ENCODE data around the gene EVL. TPM values are rescaled to one million over a fixed set of nuclear protein-coding genes. Genes with fewer than 3 reads are reported as not detected.

Gene EVL
- total and polyA plus RNA-seq, 10 of the 15 experiments (the other 5 are each of a cell fraction or from before 2014, with no cell fraction given), result 11.9 to 341 (median 89.8) TPM

DNA sequence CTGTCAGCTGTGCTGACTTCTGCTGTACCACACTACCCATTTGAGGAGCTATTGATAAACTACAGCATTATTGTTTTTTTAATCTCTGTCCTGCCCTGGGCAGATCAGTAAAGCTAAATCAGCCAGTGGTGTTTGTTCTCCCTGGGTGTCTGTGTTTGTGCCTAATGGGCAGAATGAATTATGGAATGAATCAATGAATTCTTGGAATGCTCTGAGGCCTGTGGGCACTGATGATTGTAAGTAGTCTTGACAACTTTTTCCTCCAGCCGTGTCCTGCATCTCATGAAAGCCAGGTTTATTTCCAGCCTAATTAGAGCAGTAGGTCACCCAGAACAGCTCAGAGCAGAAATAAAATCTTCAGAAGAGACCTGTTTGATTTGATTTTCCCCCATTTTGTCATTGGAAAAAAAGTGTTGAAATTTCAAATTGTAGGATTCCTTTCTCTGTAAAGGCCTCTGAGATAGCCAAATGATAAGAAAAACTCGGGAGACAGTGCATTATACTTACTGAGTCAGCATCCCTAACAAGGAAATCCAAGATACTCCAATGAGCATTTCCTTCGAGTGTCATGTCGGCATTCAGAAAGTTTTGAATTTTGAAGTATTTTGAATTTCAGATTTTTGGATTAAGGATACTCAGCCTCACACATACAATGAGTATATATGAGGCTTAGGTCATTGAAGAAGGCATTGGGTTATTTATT, 19.4 kb upstream of the EVL start (continued):
- TF ChIP-seq, protein P1, sequence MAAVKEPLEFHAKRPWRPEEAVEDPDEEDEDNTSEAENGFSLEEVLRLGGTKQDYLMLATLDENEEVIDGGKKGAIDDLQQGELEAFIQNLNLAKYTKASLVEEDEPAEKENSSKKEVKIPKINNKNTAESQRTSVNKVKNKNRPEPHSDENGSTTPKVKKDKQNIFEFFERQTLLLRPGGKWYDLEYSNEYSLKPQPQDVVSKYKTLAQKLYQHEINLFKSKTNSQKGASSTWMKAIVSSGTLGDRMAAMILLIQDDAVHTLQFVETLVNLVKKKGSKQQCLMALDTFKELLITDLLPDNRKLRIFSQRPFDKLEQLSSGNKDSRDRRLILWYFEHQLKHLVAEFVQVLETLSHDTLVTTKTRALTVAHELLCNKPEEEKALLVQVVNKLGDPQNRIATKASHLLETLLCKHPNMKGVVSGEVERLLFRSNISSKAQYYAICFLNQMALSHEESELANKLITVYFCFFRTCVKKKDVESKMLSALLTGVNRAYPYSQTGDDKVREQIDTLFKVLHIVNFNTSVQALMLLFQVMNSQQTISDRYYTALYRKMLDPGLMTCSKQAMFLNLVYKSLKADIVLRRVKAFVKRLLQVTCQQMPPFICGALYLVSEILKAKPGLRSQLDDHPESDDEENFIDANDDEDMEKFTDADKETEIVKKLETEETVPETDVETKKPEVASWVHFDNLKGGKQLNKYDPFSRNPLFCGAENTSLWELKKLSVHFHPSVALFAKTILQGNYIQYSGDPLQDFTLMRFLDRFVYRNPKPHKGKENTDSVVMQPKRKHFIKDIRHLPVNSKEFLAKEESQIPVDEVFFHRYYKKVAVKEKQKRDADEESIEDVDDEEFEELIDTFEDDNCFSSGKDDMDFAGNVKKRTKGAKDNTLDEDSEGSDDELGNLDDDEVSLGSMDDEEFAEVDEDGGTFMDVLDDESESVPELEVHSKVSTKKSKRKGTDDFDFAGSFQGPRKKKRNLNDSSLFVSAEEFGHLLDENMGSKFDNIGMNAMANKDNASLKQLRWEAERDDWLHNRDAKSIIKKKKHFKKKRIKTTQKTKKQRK (IDR thresholded peaks at IDR 0.05; ENCODE audit: low read depth, low read length), result no peak
- TF ChIP-seq IKZF2 (IDR thresholded peaks at IDR 0.05) (no peak), SMAD5 (IDR thresholded peaks at IDR 0.05; ENCODE audit: low read depth) (no peak), YY1 (IDR thresholded peaks at IDR 0.05; ENCODE audit: low read depth, low read length) (no peak), TAF1 (IDR thresholded peaks at IDR 0.05; ENCODE audit: borderline replicate concordance, low read depth, low read length) (no peak), HDAC6 (IDR thresholded peaks at IDR 0.05; ENCODE audit: unreplicated experiment) (no peak)

DNA sequence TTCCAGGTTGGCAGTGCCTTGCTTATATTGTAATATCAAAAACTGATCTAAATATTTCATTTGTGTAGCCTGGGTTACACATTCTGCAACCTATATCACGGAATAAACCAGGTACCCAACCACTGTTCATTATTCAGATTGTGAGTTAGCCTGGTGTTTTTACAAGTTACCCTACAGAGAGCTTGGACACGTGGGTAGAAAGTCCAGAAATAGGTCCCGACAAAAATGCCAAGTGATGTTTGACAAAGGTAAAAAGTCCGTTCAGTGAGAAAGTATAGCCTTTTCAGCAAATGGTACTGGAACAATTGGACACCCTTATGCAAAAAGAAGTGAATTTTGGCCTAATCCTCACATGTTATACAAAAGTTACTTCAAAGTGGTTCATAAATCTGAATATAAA, 17.6 kb upstream of the EVL start:
- Histone ChIP-seq H3K9ac (ENCODE audit: control insufficient read depth, insufficient read depth, low read length) (no peak overlapping the region), H3K9me3 (replicated peaks; ENCODE audit: control insufficient read depth, insufficient read depth, low read length) (no peaks in the 10 kb centered on the region), H3K4me1 (ENCODE audit: control insufficient read depth, insufficient read depth, low read length) (no peaks in the 10 kb centered on the region), H3K27ac (ENCODE audit: control insufficient read depth, insufficient read depth) (no peak overlapping the region), H3K4me2 (ENCODE audit: control insufficient read depth, insufficient read depth) (no peak overlapping the region), H3K4me3 (no peak overlapping the region), H2AFZ (ENCODE audit: control insufficient read depth, low read depth, low read length) (no peak overlapping the region), H3K27me3 (replicated peaks in 1 of 2; ENCODE audit: control insufficient read depth in 2 of 2, insufficient read depth in 2 of 2, low read length in 1 of 2) (no peaks in the 10 kb centered on the region), H4K20me1 (ENCODE audit: control insufficient read depth, insufficient read depth) (no peaks in the 10 kb centered on the region), H3K36me3 (ENCODE audit: control insufficient read depth in 2 of 2, insufficient read depth in 2 of 2, low read length in 1 of 2) (no peaks in the 10 kb centered on the region), H3K79me2 (ENCODE audit: control insufficient read depth, insufficient read depth, low read length) (no peaks in the 10 kb centered on the region)
- no TSS peak for BruUV-seq (replicated peaks)
- in situ Hi-C loops (cut with MboI), result no loop called here
- POLR2A ChIA-PET, result no interaction called here
- 53% methylated on average over 4 of the region's 4 CpGs for WGBS (ENCODE audit: insufficient coverage, insufficient replicate concordance, low lambda C conversion rate, missing lambda C conversion rate)
- RAD21 ChIA-PET (ENCODE audit: unreplicated experiment), result no interaction called here
- SMC1A ChIA-PET (ENCODE audit: uncharacterized antibody, unreplicated experiment), result no interaction called here
- DNase-seq (ENCODE audit: low read depth, low spot score), result no peak
- FAIRE-seq, result no peak
- intact Hi-C loops (cut with micrococcal nuclease; ENCODE audit: unreplicated experiment), result no loop called here
- ATAC-seq, result no peak
- CTCF ChIA-PET, result no interaction called here
- TF ChIP-seq BRCA1 (IDR thresholded peaks at IDR 0.05; ENCODE audit: low read depth, low read length) (no peak), NFXL1 (IDR thresholded peaks at IDR 0.05; ENCODE audit: borderline replicate concordance) (no peak)

Measured in GM12878 (cell line).